Measurements from ENCODE around the gene OSBPL5.
"Not testable (repeated sequence)": the region's sequence is repeated elsewhere in the genome, so short reads cannot be mapped to it uniquely, and the experiment has no call there.

Gene OSBPL5

GRCh38 chr11:3121931-3122774 is 43.0 kb downstream of the OSBPL5 start:
- DNase-seq (ENCODE audit: low read depth in 2 of 2): no peak

DNA sequence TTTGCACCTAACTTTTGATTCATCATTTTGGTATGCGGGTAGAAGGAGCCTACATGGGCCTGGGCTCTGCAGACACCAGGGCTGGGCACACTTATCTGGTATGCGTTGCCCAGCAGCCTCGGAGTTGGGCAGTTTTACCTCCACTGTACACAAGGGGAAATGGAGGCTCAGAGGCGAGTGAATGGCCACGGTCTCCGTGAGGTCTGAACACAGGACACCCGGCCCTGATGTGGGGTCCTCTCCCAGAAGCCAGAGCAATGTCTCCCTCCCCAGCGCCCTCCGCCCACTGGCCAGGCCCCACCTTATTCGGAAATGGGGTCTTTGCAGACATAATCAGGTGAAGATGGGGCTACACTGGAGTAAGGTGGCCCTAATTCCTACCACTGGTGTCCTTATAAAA is 43.7 kb downstream of the OSBPL5 start:
- no peak for DNase-seq (ENCODE audit: low read depth in 2 of 2)

DNA sequence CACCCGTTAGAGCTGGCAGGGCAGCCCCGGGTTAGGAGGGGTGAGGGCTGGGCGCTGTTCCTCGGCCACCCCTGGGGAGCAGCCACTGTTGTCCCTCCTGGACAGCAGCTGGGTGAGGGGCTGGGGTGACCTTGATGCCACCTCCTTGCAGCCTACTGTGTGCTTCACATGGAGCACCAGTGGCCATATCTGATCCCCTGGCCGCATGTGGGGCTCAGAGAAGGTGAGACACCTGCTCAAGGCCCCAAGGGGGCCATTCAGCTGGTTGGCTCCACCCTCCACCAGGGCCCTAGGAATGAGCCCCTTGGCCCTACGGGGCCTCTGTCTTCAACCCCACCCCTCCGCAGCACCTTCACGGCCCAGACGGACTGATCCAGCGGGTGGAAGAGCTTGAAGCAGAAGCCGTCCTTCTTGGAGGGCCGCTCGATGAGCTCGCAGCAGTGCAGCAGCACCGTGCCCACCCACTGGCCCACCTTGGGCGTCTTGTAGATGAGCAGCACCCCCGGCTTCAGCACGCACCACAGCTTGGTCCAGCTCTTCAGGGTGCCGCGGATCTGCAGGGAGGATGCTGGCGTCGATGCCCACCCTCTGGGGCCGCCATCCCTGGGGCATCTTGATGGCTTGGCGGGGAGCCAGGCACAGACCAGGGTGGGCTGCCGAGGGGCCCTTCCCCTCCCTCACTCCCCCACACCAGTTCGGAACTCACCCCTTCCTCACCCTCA is 44.9 kb downstream of the OSBPL5 start:
- DNase-seq (ENCODE audit: low read depth in 2 of 2): no peak

- no peak for DNase-seq (ENCODE audit: low read depth in 2 of 2)
Observed at GRCh38 chr11:3119141-3119821, 45.8 kb downstream of the OSBPL5 start.

DNA sequence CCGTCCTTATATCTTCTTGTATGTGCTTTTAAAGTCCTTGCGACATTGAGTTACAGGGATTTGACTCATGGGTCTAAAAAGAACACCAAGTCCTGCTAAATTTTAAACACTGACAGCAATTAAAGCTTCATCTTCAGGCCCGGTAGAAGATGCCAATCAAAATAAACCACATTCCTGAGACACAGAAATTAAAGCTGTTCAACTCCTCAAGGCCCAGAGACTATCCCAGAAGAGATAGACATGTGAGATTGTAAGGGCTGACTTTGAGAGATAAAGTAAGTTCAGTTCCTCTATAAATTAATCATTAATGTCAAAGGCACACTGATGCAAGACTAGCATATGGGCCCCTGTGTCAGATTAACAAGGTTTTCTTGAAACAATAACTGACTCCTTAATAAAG is 49.8 kb downstream of the OSBPL5 start:
- no peak for DNase-seq (ENCODE audit: low read depth in 2 of 2)

- not testable (repeated sequence) for DNase-seq (ENCODE audit: low read depth in 2 of 2)
Observed at GRCh38 chr11:3113661-3114060, 51.4 kb downstream of the OSBPL5 start.

DNA sequence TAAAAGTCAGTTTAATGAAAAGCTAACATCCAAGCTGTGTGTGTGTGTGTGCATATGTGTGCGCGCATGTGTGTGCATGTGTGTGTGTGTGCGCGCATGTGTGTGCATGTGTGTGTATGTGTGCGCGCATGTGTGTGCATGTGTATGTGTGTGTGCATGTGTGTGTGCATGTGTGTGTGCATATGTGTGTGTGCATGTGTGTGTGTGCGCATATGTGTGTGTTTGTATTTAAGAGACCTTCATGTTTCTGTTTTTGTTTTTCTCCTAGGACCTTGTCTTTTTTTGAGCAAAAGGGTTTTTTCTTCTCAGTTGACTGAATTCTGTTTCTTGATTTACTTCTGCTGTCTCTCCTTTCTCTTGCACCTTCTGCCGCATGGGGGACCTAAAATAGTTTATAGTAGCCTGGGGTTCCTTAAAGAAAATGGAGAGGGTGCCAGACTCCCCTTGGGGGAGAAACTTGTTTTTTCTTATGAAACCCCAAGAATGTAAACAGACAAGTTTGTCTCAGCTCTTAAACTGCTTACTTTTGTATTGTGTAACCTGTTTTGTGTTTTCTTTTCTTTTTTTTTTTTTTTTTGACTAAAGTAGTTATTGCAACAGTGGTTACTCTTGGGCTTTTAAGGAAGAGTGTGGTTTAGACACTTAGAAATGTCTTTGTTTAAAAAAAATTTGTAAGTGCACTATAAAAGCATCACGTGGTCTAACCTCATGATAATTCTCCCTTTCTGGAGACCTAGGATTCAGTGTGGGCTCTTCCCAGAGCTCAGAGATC is 53.0 kb downstream of the OSBPL5 start:
- DNase-seq (ENCODE audit: low read depth in 2 of 2): no peak

DNA sequence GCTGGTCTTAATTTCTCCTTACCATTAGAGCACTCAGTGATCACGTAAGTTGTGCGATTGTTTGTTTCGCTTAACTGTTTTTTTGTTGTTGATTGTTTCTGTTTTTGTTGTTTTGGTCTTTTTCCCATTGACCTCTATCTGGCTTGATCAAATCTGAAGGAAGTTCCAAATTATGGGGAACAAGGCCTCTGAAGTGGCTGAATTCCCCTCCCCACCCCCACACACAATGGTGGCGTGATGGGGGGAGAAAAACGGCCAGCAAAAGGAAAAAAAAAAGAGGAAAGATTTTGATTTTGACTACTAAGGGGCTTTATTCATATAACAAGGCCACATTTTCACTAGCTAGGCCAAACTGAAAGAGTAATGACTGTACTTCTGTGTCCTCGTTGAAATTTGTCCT is 53.6 kb downstream of the OSBPL5 start:
- no peak for DNase-seq (ENCODE audit: low read depth in 2 of 2)

GRCh38 chr11:3109921-3110706 is 55.0 kb downstream of the OSBPL5 start:
- peak in 1 of 2 donors; percentile 16 for DNase-seq (ENCODE audit: low read depth in 2 of 2)

- no peak for DNase-seq (ENCODE audit: low read depth in 2 of 2)
Observed at GRCh38 chr11:3109434-3109833, 55.7 kb downstream of the OSBPL5 start.

- no peak for DNase-seq (ENCODE audit: low read depth in 2 of 2)
Observed at GRCh38 chr11:3108183-3108721, 56.9 kb downstream of the OSBPL5 start.

DNA sequence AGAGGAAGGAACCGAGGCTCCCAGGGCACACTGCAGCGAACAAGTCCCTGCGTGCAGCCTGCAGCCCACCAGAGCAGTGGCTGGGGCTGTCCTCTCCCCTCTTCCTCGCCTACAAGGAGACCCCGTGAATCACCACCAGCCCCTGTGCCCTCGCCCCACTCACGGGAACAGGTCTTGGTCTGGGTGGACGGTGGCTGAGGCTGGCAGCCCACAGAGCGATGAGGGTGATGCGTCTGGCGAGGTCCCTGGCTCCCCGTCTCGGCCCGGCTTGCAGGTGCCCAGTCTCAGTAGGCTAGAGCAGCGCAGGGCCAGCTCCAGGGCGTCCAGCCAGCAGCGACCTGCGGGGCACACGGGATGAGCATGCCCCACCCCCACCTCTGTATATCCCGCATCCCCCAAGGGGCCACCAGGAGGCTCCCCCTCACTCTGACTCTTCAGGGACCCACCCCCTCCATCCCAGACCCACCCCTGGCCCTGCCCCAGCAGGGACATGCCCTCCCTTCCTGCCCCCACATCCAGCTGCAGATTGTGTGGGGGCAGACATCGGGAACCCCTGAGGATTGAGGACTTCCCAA is 57.4 kb downstream of the OSBPL5 start:
- no peak for DNase-seq (ENCODE audit: low read depth in 2 of 2)

GRCh38 chr11:3106736-3107524 is 58.2 kb downstream of the OSBPL5 start:
- no peak for DNase-seq (ENCODE audit: low read depth in 2 of 2)

DNA sequence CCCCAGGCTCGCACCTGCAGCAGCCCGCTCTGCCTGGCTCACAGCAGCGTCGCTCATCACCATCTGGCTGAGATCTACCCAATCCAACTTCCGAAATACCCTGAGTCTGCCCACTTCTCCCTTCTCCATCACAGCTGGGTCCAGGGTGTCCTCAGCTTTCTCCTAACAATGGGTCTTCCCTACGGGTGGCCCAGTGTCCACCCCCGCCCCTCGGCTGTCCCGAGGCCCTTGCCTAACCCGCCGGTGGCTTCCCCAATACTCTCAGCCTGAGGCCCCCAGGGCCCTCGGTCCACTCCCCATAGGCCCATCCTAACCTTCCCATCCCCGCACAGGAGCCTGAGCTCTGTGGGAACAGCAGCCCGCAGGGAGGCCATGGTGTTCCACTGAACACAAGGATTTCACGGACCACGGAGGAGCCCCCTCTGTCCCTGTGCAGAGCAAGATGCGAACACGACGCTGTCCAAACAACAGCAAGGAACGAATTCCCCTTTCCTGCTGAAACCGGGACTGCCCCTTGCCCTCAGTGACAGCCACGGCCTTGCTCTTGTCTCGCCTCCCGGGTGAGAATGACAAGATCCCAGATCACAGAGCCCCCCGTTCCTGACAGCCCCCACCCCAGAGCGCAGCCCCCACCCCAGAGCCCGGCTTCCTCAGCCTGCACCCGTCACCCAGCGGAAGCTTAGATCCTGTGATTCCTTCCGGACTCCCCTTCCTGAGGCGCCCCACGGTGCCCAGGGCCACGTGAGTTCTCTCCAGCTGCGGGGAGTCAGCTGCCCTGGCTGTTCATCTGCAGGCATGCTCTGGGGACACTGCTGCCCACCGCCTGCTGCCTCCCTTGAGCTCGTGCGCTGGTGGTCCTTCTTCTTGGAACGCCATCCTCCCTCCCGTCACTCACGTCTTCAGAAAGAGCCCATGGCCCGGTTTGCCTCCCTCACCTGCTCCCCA is 59.0 kb downstream of the OSBPL5 start:
- no peak for DNase-seq (ENCODE audit: low read depth in 2 of 2)

GRCh38 chr11:3104961-3105790 is 59.9 kb downstream of the OSBPL5 start:
- DNase-seq (ENCODE audit: low read depth in 2 of 2): no peak

DNA sequence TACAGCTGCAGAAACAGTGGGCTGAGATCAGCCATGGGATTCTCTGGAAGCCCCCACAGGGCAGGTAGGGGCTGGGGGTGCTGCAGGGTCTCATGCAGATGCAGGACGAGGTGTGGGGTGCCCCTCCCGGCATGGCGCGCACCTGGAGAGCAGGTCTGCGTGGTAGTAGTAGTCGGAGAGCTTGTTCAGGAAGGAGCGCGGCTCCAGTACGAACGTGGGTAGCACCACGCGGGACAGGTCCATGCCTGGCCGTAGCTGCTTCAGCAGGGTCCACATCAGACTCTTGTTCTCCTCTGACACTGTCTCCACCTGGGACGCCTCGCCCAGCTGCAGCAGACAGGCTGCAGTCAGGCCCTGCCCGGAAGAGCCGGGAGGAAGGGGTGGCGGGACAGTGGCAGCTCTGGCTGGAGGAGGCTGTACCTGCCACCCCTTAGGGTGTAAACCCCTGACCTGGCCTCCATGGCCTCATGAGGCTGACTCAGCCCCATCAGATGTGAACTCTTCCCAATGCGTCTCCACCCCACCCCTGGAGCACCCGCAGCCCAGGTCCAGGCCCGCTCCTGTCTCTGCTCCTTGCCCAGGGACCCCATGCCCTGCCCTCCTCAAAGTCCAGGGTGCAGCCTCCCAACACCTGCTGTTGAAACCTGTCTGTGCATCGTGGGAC is 60.9 kb downstream of the OSBPL5 start:
- no peak for DNase-seq (ENCODE audit: low read depth in 2 of 2)

- DNase-seq (ENCODE audit: low read depth in 2 of 2): no peak
Observed at GRCh38 chr11:3103076-3103475, 62.0 kb downstream of the OSBPL5 start.

Data from stimulated activated CD8-positive, alpha-beta memory T cell treated with anti-CD3 and anti-CD28 coated beads, Interleukin-7, amount 100 ng/mL, for 1 hour (primary cell).